Heart left ventricle (tissue), 13 donors: Measurements from ENCODE around the gene ZEB1.

Source experiments
- CTCF ChIP-seq, 12 donors: fragments of 200-600 bp; sonication (generic) in 4 of 12; IDR thresholded peaks; one replicate each; pipeline versions ENCODE4 v1.5.0 to v1.8.0; 2018 to 2022; ENCODE audit warnings: antibody characterized with exemption in 12 of 12, mild to moderate bottlenecking in 5 of 12
- POLR2A ChIP-seq, 2 donors: fragments of 450-650 bp; IDR thresholded peaks; one replicate each; pipeline ENCODE4 v1.6.1; 2017; ENCODE audit warnings: antibody characterized with exemption in 2 of 2, mild to moderate bottlenecking in 2 of 2, moderate library complexity in 2 of 2
- donor health status: ischemic (EF 13 %, LVEDD 7.1; RV severe dilation, severe dysfunction).
- donor health status: DM: no; HTN: yes; CAD: no.
- donor health status: DM: no; HTN: no; CAD: no.
- donor health status: ischemic (EF 25% LVEDD 6.9; RV normal size, moderate dysfunction).
- donor health status: ischemic (EF 25% LVEDD 5.7; RV mildly dilated, moderate dysfunction).
- donor health status: ischemic (EF 35%, LVEDD 5.7; RV mildly dilated, moderate dysfunction).
- donor health status: nonischemic (EF 11% LVEDD 7.7; RV severe dilation, severe dysfunction).
- donor health status: DM: yes; HTN: yes; CAD: no.
- donor health status: PGD.
- donor health status: ischemic (EF 29% LVEDD 5.4; RV normal size, mild dysfunction).
- donor health status: nonischemic (EF 23%, LVEDD 6.1; RV moderate dilation, normal function).

GRCh38 chr10:31466313-31466712, 147.3 kb downstream of the ZEB1 start:
- no peak for TF ChIP-seq CTCF (IDR thresholded peaks at IDR 0.05)
- TF ChIP-seq POLR2A (IDR thresholded peaks at IDR 0.05) = no peak
